ENCODE measurements around the gene NXT1.

NXT1 gene

GRCh38 chr20:23375827-23376226, 25.2 kb downstream of the NXT1 start:
- Histone ChIP-seq H3K27me3 (ENCODE audit: insufficient read depth, insufficient read length) (no peaks in the 10 kb centered on the region), H3K9ac (ENCODE audit: insufficient read length, low read depth) (no peak overlapping the region), H3K4me1 (ENCODE audit: insufficient read depth, insufficient read length) (no peaks in the 10 kb centered on the region), H3K9me3 (ENCODE audit: insufficient read depth, low read length) (peaks cover 4% of the 10 kb centered on the region), H3K4me3 (ENCODE audit: insufficient read length, low read depth) (no peak overlapping the region), H3K36me3 (ENCODE audit: insufficient read depth, insufficient read length, low read length) (peaks cover 72% of the 10 kb centered on the region)
- no peak for DNase-seq (ENCODE audit: low read depth, low spot score)
- no peak for TF ChIP-seq SUZ12 (IDR thresholded peaks at IDR 0.05; ENCODE audit: extremely low read depth, insufficient read depth, insufficient read length)
- TF ChIP-seq YY1 (IDR thresholded peaks at IDR 0.05; ENCODE audit: insufficient read depth, insufficient read length) = no peak
- TF ChIP-seq ZNF274 (IDR thresholded peaks at IDR 0.05; ENCODE audit: low read depth, low read length) = no peak

DNA sequence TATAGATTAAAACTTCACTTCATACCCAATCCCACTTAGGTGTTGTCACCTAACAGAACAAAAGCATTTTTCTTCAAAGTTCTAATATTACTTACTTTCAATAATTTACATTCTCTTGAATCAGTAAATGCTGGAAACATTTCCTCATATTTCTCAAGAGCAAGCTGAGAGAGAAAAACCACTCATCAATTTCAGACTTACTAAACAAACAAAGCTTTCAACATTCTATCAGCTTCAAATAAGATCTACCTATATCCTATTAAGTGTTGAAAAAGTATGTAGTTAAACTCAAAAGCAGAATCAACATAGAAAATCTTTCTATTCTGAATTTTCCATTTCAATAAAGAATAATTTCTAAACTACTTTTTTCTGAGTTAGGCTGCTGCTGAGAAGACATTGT, 29.2 kb downstream of the NXT1 start:
- Histone ChIP-seq H3K9ac (ENCODE audit: insufficient read length, low read depth) (no peak overlapping the region), H3K36me3 (ENCODE audit: insufficient read depth, insufficient read length, low read length) (peaks cover 41% of the 10 kb centered on the region), H3K27me3 (ENCODE audit: insufficient read depth, insufficient read length) (no peaks in the 10 kb centered on the region), H3K4me3 (ENCODE audit: insufficient read length, low read depth) (no peak overlapping the region), H3K9me3 (ENCODE audit: insufficient read depth, low read length) (peaks cover 9% of the 10 kb centered on the region), H3K4me1 (ENCODE audit: insufficient read depth, insufficient read length) (no peaks in the 10 kb centered on the region)
- no peak for TF ChIP-seq ZNF274 (IDR thresholded peaks at IDR 0.05; ENCODE audit: low read depth, low read length)
- TF ChIP-seq YY1 (IDR thresholded peaks at IDR 0.05; ENCODE audit: insufficient read depth, insufficient read length) = no peak
- no peak for TF ChIP-seq SUZ12 (IDR thresholded peaks at IDR 0.05; ENCODE audit: extremely low read depth, insufficient read depth, insufficient read length)
- no peak for DNase-seq (ENCODE audit: low read depth, low spot score)

DNA sequence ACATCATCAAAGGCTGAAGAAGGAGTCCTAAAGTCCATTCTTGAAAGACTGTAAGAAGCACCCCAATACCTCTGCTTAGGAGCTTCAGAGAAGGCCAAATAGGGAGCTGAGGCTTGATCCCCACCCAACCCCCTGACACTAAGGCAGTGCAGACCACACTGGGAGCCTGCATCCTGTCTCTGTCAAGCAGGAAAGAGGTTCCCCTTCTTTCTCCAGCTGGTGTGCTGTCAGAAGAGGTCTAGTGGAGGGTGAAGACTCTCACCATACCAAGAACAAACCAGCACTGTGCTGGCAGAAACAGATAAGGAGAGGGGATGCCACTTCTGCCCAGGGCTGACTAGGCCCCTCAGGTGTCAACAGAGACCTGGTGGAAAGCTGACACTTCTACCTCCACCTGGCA, 31.3 kb downstream of the NXT1 start:
- 0 out of 2 replicates have a peak, but pooled peaks cover 6% of the 10 kb centered on the region for H3K9me3 ChIP-seq (ENCODE audit: insufficient read depth, low read length)
- no peaks in the 10 kb centered on the region for H3K27me3 ChIP-seq (ENCODE audit: insufficient read depth, insufficient read length)
- DNase-seq (ENCODE audit: low read depth, low spot score) = no peak
- no peaks in the 10 kb centered on the region for H3K4me1 ChIP-seq (ENCODE audit: insufficient read depth, insufficient read length)
- H3K9ac ChIP-seq (ENCODE audit: insufficient read length, low read depth) = no peak overlapping the region
- H3K36me3 ChIP-seq (ENCODE audit: insufficient read depth, insufficient read length, low read length) = peaks cover 25% of the 10 kb centered on the region
- no peak overlapping the region for H3K4me3 ChIP-seq (ENCODE audit: insufficient read length, low read depth)
- TF ChIP-seq ZNF274 (IDR thresholded peaks at IDR 0.05; ENCODE audit: low read depth, low read length) (no peak), YY1 (IDR thresholded peaks at IDR 0.05; ENCODE audit: insufficient read depth, insufficient read length) (no peak), SUZ12 (IDR thresholded peaks at IDR 0.05; ENCODE audit: extremely low read depth, insufficient read depth, insufficient read length) (no peak)

- TF ChIP-seq YY1 (IDR thresholded peaks at IDR 0.05; ENCODE audit: insufficient read depth, insufficient read length) (no peak), ZNF274 (IDR thresholded peaks at IDR 0.05; ENCODE audit: low read depth, low read length) (no peak), SUZ12 (IDR thresholded peaks at IDR 0.05; ENCODE audit: extremely low read depth, insufficient read depth, insufficient read length) (no peak)
- H3K9me3 ChIP-seq (ENCODE audit: insufficient read depth, low read length) = 0 out of 2 replicates have a peak, but pooled peaks cover 6% of the 10 kb centered on the region
- H3K4me3 ChIP-seq (ENCODE audit: insufficient read length, low read depth) = no peak overlapping the region
- H3K9ac ChIP-seq (ENCODE audit: insufficient read length, low read depth) = no peak overlapping the region
- peaks cover 26% of the 10 kb centered on the region for H3K36me3 ChIP-seq (ENCODE audit: insufficient read depth, insufficient read length, low read length)
- no peak for DNase-seq (ENCODE audit: low read depth, low spot score)
- H3K4me1 ChIP-seq (ENCODE audit: insufficient read depth, insufficient read length) = no peaks in the 10 kb centered on the region
- H3K27me3 ChIP-seq (ENCODE audit: insufficient read depth, insufficient read length) = no peaks in the 10 kb centered on the region
Measured at GRCh38 chr20:23386304-23387117, 35.9 kb downstream of the NXT1 start.

GRCh38 chr20:23387118-23387443, 36.5 kb downstream of the NXT1 start:
- H3K4me1 ChIP-seq (ENCODE audit: insufficient read depth, insufficient read length) = no peaks in the 10 kb centered on the region
- H3K36me3 ChIP-seq (ENCODE audit: insufficient read depth, insufficient read length, low read length) = peaks cover 29% of the 10 kb centered on the region
- no peak overlapping the region for H3K9ac ChIP-seq (ENCODE audit: insufficient read length, low read depth)
- H3K27me3 ChIP-seq (ENCODE audit: insufficient read depth, insufficient read length) = no peaks in the 10 kb centered on the region
- TF ChIP-seq ZNF274 (IDR thresholded peaks at IDR 0.05; ENCODE audit: low read depth, low read length) (no peak), YY1 (IDR thresholded peaks at IDR 0.05; ENCODE audit: insufficient read depth, insufficient read length) (no peak), SUZ12 (IDR thresholded peaks at IDR 0.05; ENCODE audit: extremely low read depth, insufficient read depth, insufficient read length) (no peak)
- 0 out of 2 replicates have a peak, but pooled peaks cover 6% of the 10 kb centered on the region for H3K9me3 ChIP-seq (ENCODE audit: insufficient read depth, low read length)
- no peak overlapping the region for H3K4me3 ChIP-seq (ENCODE audit: insufficient read length, low read depth)
- DNase-seq (ENCODE audit: low read depth, low spot score) = no peak

- Histone ChIP-seq H3K4me1 (ENCODE audit: insufficient read depth, insufficient read length) (no peaks in the 10 kb centered on the region), H3K27me3 (ENCODE audit: insufficient read depth, insufficient read length) (no peaks in the 10 kb centered on the region), H3K4me3 (ENCODE audit: insufficient read length, low read depth) (no peak overlapping the region), H3K36me3 (ENCODE audit: insufficient read depth, insufficient read length, low read length) (peaks cover 51% of the 10 kb centered on the region), H3K9me3 (ENCODE audit: insufficient read depth, low read length) (no peaks in the 10 kb centered on the region), H3K9ac (ENCODE audit: insufficient read length, low read depth) (no peak overlapping the region)
- TF ChIP-seq SUZ12 (IDR thresholded peaks at IDR 0.05; ENCODE audit: extremely low read depth, insufficient read depth, insufficient read length) (no peak), ZNF274 (IDR thresholded peaks at IDR 0.05; ENCODE audit: low read depth, low read length) (no peak), YY1 (IDR thresholded peaks at IDR 0.05; ENCODE audit: insufficient read depth, insufficient read length) (no peak)
- no peak for DNase-seq (ENCODE audit: low read depth, low spot score)
Measured at GRCh38 chr20:23390091-23390774, 39.6 kb downstream of the NXT1 start.

DNA sequence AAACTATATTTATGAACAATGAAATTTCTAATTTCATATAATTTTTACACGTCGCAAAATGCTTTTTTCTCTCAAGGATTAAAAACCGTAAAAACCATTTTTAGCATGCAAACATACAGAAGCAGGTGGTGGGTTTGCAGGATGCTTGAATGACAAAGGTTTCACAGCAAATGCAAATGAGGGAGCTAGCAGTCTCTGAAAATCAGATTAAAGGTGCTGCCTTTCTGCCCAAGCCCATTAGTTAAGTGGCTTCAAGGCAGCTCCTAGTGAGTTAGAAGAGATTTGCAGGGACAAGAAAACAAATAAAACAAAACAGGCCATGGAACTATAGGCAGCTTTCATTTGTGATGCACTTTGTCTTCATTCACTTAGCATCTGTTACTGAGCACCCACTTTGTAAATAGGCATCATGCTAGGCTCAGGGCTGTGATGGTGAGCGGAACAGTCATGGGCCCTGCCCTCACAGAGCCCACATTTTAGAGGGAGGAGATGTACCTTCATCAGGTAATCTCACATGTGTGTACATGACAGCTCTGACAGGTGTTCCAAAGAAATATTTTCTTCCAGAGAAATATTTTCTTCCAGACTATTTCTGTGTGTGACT, 41.2 kb downstream of the NXT1 start:
- Histone ChIP-seq H3K36me3 (ENCODE audit: insufficient read depth, insufficient read length, low read length) (peaks cover 51% of the 10 kb centered on the region), H3K9me3 (ENCODE audit: insufficient read depth, low read length) (no peaks in the 10 kb centered on the region), H3K9ac (ENCODE audit: insufficient read length, low read depth) (no peak overlapping the region)

More for the DNA sequence above, 41.2 kb downstream of the NXT1 start:
- Histone ChIP-seq H3K4me3 (ENCODE audit: insufficient read length, low read depth) (no peak overlapping the region), H3K4me1 (ENCODE audit: insufficient read depth, insufficient read length) (no peaks in the 10 kb centered on the region), H3K27me3 (ENCODE audit: insufficient read depth, insufficient read length) (no peaks in the 10 kb centered on the region)
- DNase-seq (ENCODE audit: low read depth, low spot score) = peak; percentile 3
- TF ChIP-seq YY1 (IDR thresholded peaks at IDR 0.05; ENCODE audit: insufficient read depth, insufficient read length) = no peak
- TF ChIP-seq SUZ12 (IDR thresholded peaks at IDR 0.05; ENCODE audit: extremely low read depth, insufficient read depth, insufficient read length) = no peak
- no peak for TF ChIP-seq ZNF274 (IDR thresholded peaks at IDR 0.05; ENCODE audit: low read depth, low read length)
